IMR-90 (cell line): Measurements from ENCODE around the gene MFAP3L. TPM values are rescaled to one million over a fixed set of nuclear protein-coding genes. Genes with fewer than 3 reads are reported as not detected.

Source experiments
- ATAC-seq: fragments of 200-7000 bp; cut with Tn5 transposase; 2 replicates; pipeline ENCODE4 v1.9.1; 2020; ENCODE audit warnings: low read depth, mild to moderate bottlenecking, moderate library complexity
- BruUV-seq: library from RNA; stranded (reverse); fragments of 400-500 nt; replicated peaks from 2 replicates; lab custom pipeline; 2021; lab: Mats Ljungman, UMichigan
- CTCF ChIA-PET: fragments of 300-600 bp; formaldehyde crosslinking; extraction: SDS; loops from one replicate; lab custom pipeline; 2021; ENCODE audit warnings: antibody characterized with exemption; lab: Yijun Ruan, JAX
- POLR2A ChIA-PET: fragments of 300-600 bp; sonication (Branson Sonifier 250); formaldehyde crosslinking; loops from one replicate; lab custom pipeline; 2022; ENCODE audit warnings: antibody characterized with exemption; ENCODE audit not compliant: unreplicated experiment; lab: Charles Lee
- DNase-seq: peaks from one replicate; pipeline ENCODE4 v3.0.0; 2013
- H2AFZ ChIP-seq: replicated peaks from 2 replicates; pipeline ENCODE3; 2013; ENCODE audit warnings: low read length, mild to moderate bottlenecking; ENCODE audit not compliant: poor library complexity
- H2AK5ac ChIP-seq: 2 replicates; pipeline ENCODE4 v1.6.1; 2013; ENCODE audit warnings: low read depth, low read length, inconsistent platforms
- H2AK9ac ChIP-seq: replicated peaks from 2 replicates; pipeline ENCODE3; 2013; ENCODE audit warnings: mild to moderate bottlenecking, low read depth, low read length, moderate library complexity; ENCODE audit not compliant: poor library complexity
- H2BK120ac ChIP-seq: 2 replicates; pipeline ENCODE4 v1.6.1; 2013; ENCODE audit warnings: low read depth, low read length, inconsistent platforms
- H2BK15ac ChIP-seq: 3 replicates; pipeline ENCODE4 v1.6.1; 2013; ENCODE audit warnings: low read depth, low read length, inconsistent platforms
- H2BK20ac ChIP-seq: 2 replicates; pipeline ENCODE4 v1.6.1; 2013; ENCODE audit warnings: low read depth, mild to moderate bottlenecking, inconsistent platforms, low read length, moderate library complexity
- H2BK5ac ChIP-seq: 2 replicates; pipeline ENCODE4 v1.6.1; 2013; ENCODE audit warnings: mild to moderate bottlenecking, low read depth, low read length, inconsistent platforms; ENCODE audit not compliant: poor library complexity, severe bottlenecking
- H3K14ac ChIP-seq: replicated peaks from 2 replicates; pipeline ENCODE4 v1.6.1; 2013; ENCODE audit warnings: low read depth, low read length, inconsistent platforms
- H3K18ac ChIP-seq: 2 replicates; pipeline ENCODE4 v1.6.1; 2013; ENCODE audit warnings: low read depth, low read length, control low read depth
- H3K23ac ChIP-seq: 2 replicates; pipeline ENCODE4 v1.6.1; 2013; ENCODE audit warnings: low read depth, low read length, inconsistent platforms
- H3K27ac ChIP-seq: 2 replicates; pipeline ENCODE4 v1.5.1; 2013; ENCODE audit warnings: mild to moderate bottlenecking, control low read depth, low read length; ENCODE audit not compliant: insufficient read depth
- H3K27me3 ChIP-seq: 2 replicates; pipeline ENCODE4 v1.6.1; 2013; ENCODE audit warnings: low read length; ENCODE audit not compliant: control insufficient read depth, insufficient read depth
- H3K36me3 ChIP-seq: 2 replicates; pipeline ENCODE4 v1.6.1; 2013; ENCODE audit warnings: low read length, mixed read lengths; ENCODE audit not compliant: control insufficient read depth, insufficient read depth
- H3K4ac ChIP-seq: 2 replicates; pipeline ENCODE4 v1.6.1; 2013; ENCODE audit warnings: low read depth, low read length, inconsistent platforms
- H3K4me1 ChIP-seq: 2 replicates; pipeline ENCODE4 v1.6.1; 2013; ENCODE audit warnings: low read length, mixed read lengths; ENCODE audit not compliant: control insufficient read depth, insufficient read depth
- H3K4me2 ChIP-seq: 2 replicates; pipeline ENCODE4 v1.6.1; 2013; ENCODE audit warnings: low read depth, mild to moderate bottlenecking, control low read depth, low read length, moderate library complexity
- H3K4me3 ChIP-seq: 2 replicates; pipeline ENCODE4 v1.5.1; 2013; ENCODE audit warnings: low read depth, mild to moderate bottlenecking, control low read depth, low read length, moderate library complexity; ENCODE audit not compliant: insufficient read depth
- H3K56ac ChIP-seq: 2 replicates; pipeline ENCODE4 v1.6.1; 2013; ENCODE audit warnings: low read length, inconsistent platforms; ENCODE audit not compliant: insufficient read depth; ENCODE audit errors: extremely low read depth
- H3K79me1 ChIP-seq, 2 experiments: 2 replicates each; pipeline ENCODE4 v1.6.1; 2013; ENCODE audit warnings: low read length in 2 of 2, inconsistent platforms in 1 of 2, low read depth in 1 of 2
- H3K9ac ChIP-seq: 2 replicates; pipeline ENCODE4 v1.6.1; 2013; ENCODE audit warnings: low read depth, low read length, control low read depth
- H3K9me1 ChIP-seq: 2 replicates; pipeline ENCODE4 v1.6.1; 2013; ENCODE audit warnings: low read length, inconsistent platforms; ENCODE audit not compliant: insufficient read depth
- H3K9me3 ChIP-seq: 2 replicates; pipeline ENCODE4 v1.6.1; 2013; ENCODE audit warnings: low read length; ENCODE audit not compliant: control insufficient read depth, insufficient read depth
- H4K20me1 ChIP-seq: 2 replicates; pipeline ENCODE4 v1.6.1; 2013; ENCODE audit warnings: low read length, inconsistent platforms; ENCODE audit not compliant: insufficient read depth
- H4K5ac ChIP-seq: 2 replicates; pipeline ENCODE4 v1.6.1; 2013; ENCODE audit warnings: mild to moderate bottlenecking, low read depth, low read length, control low read depth
- H4K8ac ChIP-seq, 2 experiments: 2 replicates each; pipeline ENCODE4 v1.6.1; 2013; ENCODE audit warnings: low read depth in 2 of 2, low read length in 2 of 2, control low read depth in 1 of 2, inconsistent platforms in 1 of 2
- H4K91ac ChIP-seq: 2 replicates; pipeline ENCODE4 v1.6.1; 2013; ENCODE audit warnings: low read depth, low read length, inconsistent platforms; ENCODE audit not compliant: insufficient read depth
- BHLHE40 ChIP-seq: fragments of 150-350 bp; IDR thresholded peaks from 2 replicates; pipeline ENCODE4 v1.6.1; 2016; ENCODE audit warnings: mild to moderate bottlenecking, low read depth, low read length
- CEBPB ChIP-seq: IDR thresholded peaks from 2 replicates; pipeline ENCODE4 v1.6.1; 2012; ENCODE audit warnings: low read depth, low read length, improper control_type of control experiment
- FOS ChIP-seq: fragments of 150-350 bp; IDR thresholded peaks from 2 replicates; pipeline ENCODE4 v1.6.1; 2016; ENCODE audit warnings: low read depth, low read length
- MAZ ChIP-seq: IDR thresholded peaks from 2 replicates; pipeline ENCODE4 v1.6.1; 2012; ENCODE audit warnings: low read depth, mild to moderate bottlenecking, low read length, improper control_type of control experiment, moderate library complexity, borderline replicate concordance
- MXI1 ChIP-seq: IDR thresholded peaks from 2 replicates; pipeline ENCODE4 v1.6.1; 2012; ENCODE audit warnings: low read depth, mild to moderate bottlenecking, low read length, moderate library complexity, borderline replicate concordance
- NFE2L2 ChIP-seq: fragments of 150-350 bp; IDR thresholded peaks from 2 replicates; pipeline ENCODE4 v1.6.1; 2016; ENCODE audit warnings: low read depth, mild to moderate bottlenecking, low read length
- POLR2A ChIP-seq: IDR thresholded peaks from 2 replicates; pipeline ENCODE4 v1.6.1; 2012; ENCODE audit warnings: mild to moderate bottlenecking, low read depth, low read length
- RAD21 ChIP-seq: IDR thresholded peaks from 2 replicates; pipeline ENCODE4 v1.6.1; 2012; ENCODE audit warnings: low read length, improper control_type of control experiment
- RCOR1 ChIP-seq: IDR thresholded peaks from 2 replicates; pipeline ENCODE4 v1.6.1; 2012; ENCODE audit warnings: mild to moderate bottlenecking, low read length, improper control_type of control experiment; ENCODE audit not compliant: insufficient replicate concordance
- RFX5 ChIP-seq: IDR thresholded peaks from 2 replicates; pipeline ENCODE4 v1.8.0; 2012; ENCODE audit warnings: low read depth, mild to moderate bottlenecking, low read length, moderate library complexity
- SMC3 ChIP-seq: fragments of 150-350 bp; IDR thresholded peaks from 2 replicates; pipeline ENCODE4 v1.6.1; 2016; ENCODE audit warnings: low read depth, mild to moderate bottlenecking, antibody characterized with exemption, low read length, moderate library complexity
- USF2 ChIP-seq: fragments of 150-350 bp; IDR thresholded peaks from 2 replicates; pipeline ENCODE4 v1.6.1; 2017; ENCODE audit warnings: mild to moderate bottlenecking, antibody characterized with exemption, low read length, low read depth
- WGBS, 2 experiments: methylation state at CpG; one replicate each; pipeline versions ENCODE4 v1.1.5 to v1.1.7; 2013; ENCODE audit warnings: missing lambda C conversion rate in 2 of 2; ENCODE audit not compliant: insufficient read length in 1 of 2; ENCODE audit errors: extremely low coverage in 2 of 2; 5-methylcytosine and 5-hydroxymethylcytosine counted together
- dilution Hi-C: fragments of 300-500 bp; cut with HindIII; formaldehyde crosslinking; loops from one replicate; pipeline ENCODE4 v1.14.3; 2018; ENCODE audit warnings: low sequenced_read_pairs; ENCODE audit not compliant: unreplicated experiment
- in situ Hi-C: fragments of 300-500 bp; cut with MboI; formaldehyde crosslinking; loops from 3 replicates; pipeline ENCODE4 v1.14.3; 2019; ENCODE audit warnings: low sequenced_read_pairs, inconsistent platforms, mixed read lengths
- intact Hi-C: fragments of 100-400 bp; cut with micrococcal nuclease; formaldehyde crosslinking; loops from 2 replicates; pipeline ENCODE4 v1.10.0; 2022
- polyA plus RNA-seq, 3 experiments: library from polyadenylated mRNA; depleted of rRNA; stranded (reverse); fragments of >200 nt; gene quantifications; 2 replicates each; pipeline ENCODE4 v1.2.3, GENCODE V29; 2012; ENCODE audit warnings: low replicate concordance in 1 of 3
- total RNA-seq: library from RNA; depleted of rRNA; stranded (reverse); fragments of >200 nt; gene quantifications from 2 replicates; pipeline ENCODE4 v1.2.3, GENCODE V29; 2012

MFAP3L gene
- total and polyA plus RNA-seq, 2 of the 4 experiments (the other 2 are of a cell fraction) = 0.22 to 0.36 TPM

- Histone ChIP-seq H2BK5ac (no peak overlapping the region), H3K9me3 (no peaks in the 10 kb centered on the region), H3K4me1 (no peaks in the 10 kb centered on the region), H4K91ac (no peak overlapping the region), H3K4me3 (no peak overlapping the region), H3K18ac (no peak overlapping the region), H3K14ac (no peak overlapping the region), H2BK15ac (no peak overlapping the region), H4K5ac (no peak overlapping the region), H2BK20ac (no peak overlapping the region), H3K27me3 (peaks cover 9% of the 10 kb centered on the region), H3K79me1 (no peaks in the 10 kb centered on the region), H3K9ac (no peak overlapping the region), H3K23ac (no peak overlapping the region), H3K36me3 (no peaks in the 10 kb centered on the region), H3K56ac (no peak overlapping the region), H2AFZ (no peak overlapping the region), H3K4me2 (no peak overlapping the region), H2AK5ac (no peak overlapping the region), H3K4ac (no peak overlapping the region), H3K27ac (no peak overlapping the region), H2AK9ac (no peak overlapping the region), H3K9me1 (no peaks in the 10 kb centered on the region), H4K8ac (no peak overlapping the region), H2BK120ac (no peak overlapping the region), H4K20me1 (no peaks in the 10 kb centered on the region)
- ATAC-seq (no peak), DNase-seq (no peak)
- WGBS, 2 experiments = no CpG with 5 or more reads among the region's 1 CpG
- dilution Hi-C loops = no loop called here
- ChIA-PET POLR2A (no interaction called here), CTCF (no interaction called here)
- TF ChIP-seq RFX5 = no peak
- TF ChIP-seq MAZ = no peak
- no peak for TF ChIP-seq MXI1
- TF ChIP-seq SMC3 = no peak
- TF ChIP-seq RAD21 = no peak
- no peak for TF ChIP-seq BHLHE40
- TF ChIP-seq NFE2L2 = no peak
- no peak for TF ChIP-seq USF2
- no peak for TF ChIP-seq CEBPB
- TF ChIP-seq RCOR1 = no peak
- no peak for TF ChIP-seq FOS
- no peak for TF ChIP-seq POLR2A
- in situ Hi-C loops = no loop called here
- intact Hi-C loops = no loop called here
- no TSS peak for BruUV-seq
Observed at GRCh38 chr4:170035231-170035630, 9.0 kb upstream of the MFAP3L start.
